T-helper 1 cell treated with Interleukin-12 subunit alpha and Interleukin-12 subunit beta and Interleukin-4 antibody, amounts not matched to agents 30 μg/mL and 1 μg/mL, for 36 hours (primary cell): Measurements from ENCODE around the gene RALGPS1.

ENCODE experiments used
- H3K27ac Mint-ChIP-seq: one replicate; pipeline ENCODE4 v1.8.0; 2021; ENCODE audit warnings: mild to moderate bottlenecking, mixed read lengths
- H3K27me3 Mint-ChIP-seq: one replicate; pipeline ENCODE4 v1.8.0; 2021; ENCODE audit warnings: low read depth, mixed read lengths
- H3K36me3 Mint-ChIP-seq: one replicate; pipeline ENCODE4 v1.8.0; 2021; ENCODE audit warnings: low read depth, mixed read lengths
- H3K4me1 Mint-ChIP-seq: one replicate; pipeline ENCODE4 v1.8.0; 2021; ENCODE audit warnings: low read depth, mixed read lengths
- H3K4me3 Mint-ChIP-seq: one replicate; pipeline ENCODE4 v1.8.0; 2021; ENCODE audit warnings: mild to moderate bottlenecking, moderate library complexity, mixed read lengths
- H3K9me3 Mint-ChIP-seq: one replicate; pipeline ENCODE4 v1.8.0; 2021; ENCODE audit warnings: mixed read lengths

Gene RALGPS1

GRCh38 chr9:127093319-127094020, 178.9 kb downstream of the RALGPS1 start:
- H3K27me3 Mint-ChIP-seq, result peaks cover 3% of the 10 kb centered on the region
- peaks cover 3% of the 10 kb centered on the region for H3K4me1 Mint-ChIP-seq
- H3K36me3 Mint-ChIP-seq, result no peaks in the 10 kb centered on the region
- H3K27ac Mint-ChIP-seq, result no peak overlapping the region
- H3K4me3 Mint-ChIP-seq, result no peak overlapping the region
- H3K9me3 Mint-ChIP-seq, result no peaks in the 10 kb centered on the region

- H3K4me3 Mint-ChIP-seq, result no peak overlapping the region
- no peak overlapping the region for H3K27ac Mint-ChIP-seq
- peaks cover 3% of the 10 kb centered on the region for H3K27me3 Mint-ChIP-seq
- H3K36me3 Mint-ChIP-seq, result no peaks in the 10 kb centered on the region
- H3K4me1 Mint-ChIP-seq, result peaks cover 3% of the 10 kb centered on the region
- H3K9me3 Mint-ChIP-seq, result no peaks in the 10 kb centered on the region
Measured at GRCh38 chr9:127095411-127095810, 180.8 kb downstream of the RALGPS1 start.

- no peak overlapping the region for H3K27ac Mint-ChIP-seq
- H3K4me3 Mint-ChIP-seq, result no peak overlapping the region
- H3K36me3 Mint-ChIP-seq, result no peaks in the 10 kb centered on the region
- peaks cover 3% of the 10 kb centered on the region for H3K4me1 Mint-ChIP-seq
- H3K27me3 Mint-ChIP-seq, result peaks cover 3% of the 10 kb centered on the region
- no peaks in the 10 kb centered on the region for H3K9me3 Mint-ChIP-seq
Measured at GRCh38 chr9:127096208-127096607, 181.6 kb downstream of the RALGPS1 start.

GRCh38 chr9:127097683-127098082, 183.1 kb downstream of the RALGPS1 start:
- no peak overlapping the region for H3K4me3 Mint-ChIP-seq
- H3K4me1 Mint-ChIP-seq, result peaks cover 3% of the 10 kb centered on the region
- no peaks in the 10 kb centered on the region for H3K36me3 Mint-ChIP-seq
- peaks cover 8% of the 10 kb centered on the region for H3K27me3 Mint-ChIP-seq
- H3K27ac Mint-ChIP-seq, result no peak overlapping the region
- H3K9me3 Mint-ChIP-seq, result no peaks in the 10 kb centered on the region

GRCh38 chr9:127098916-127099553, 184.5 kb downstream of the RALGPS1 start:
- Mint-ChIP-seq H3K9me3 (no peaks in the 10 kb centered on the region), H3K27me3 (peaks cover 8% of the 10 kb centered on the region), H3K4me1 (peaks cover 3% of the 10 kb centered on the region), H3K4me3 (no peak overlapping the region), H3K27ac (no peak overlapping the region), H3K36me3 (no peaks in the 10 kb centered on the region)

GRCh38 chr9:127099664-127100063, 185.1 kb downstream of the RALGPS1 start:
- Mint-ChIP-seq H3K27me3 (peaks cover 8% of the 10 kb centered on the region), H3K4me1 (peaks cover 3% of the 10 kb centered on the region), H3K4me3 (no peak overlapping the region), H3K36me3 (no peaks in the 10 kb centered on the region), H3K9me3 (no peaks in the 10 kb centered on the region), H3K27ac (no peak overlapping the region)

- H3K36me3 Mint-ChIP-seq, result no peaks in the 10 kb centered on the region
- H3K4me1 Mint-ChIP-seq, result no peaks in the 10 kb centered on the region
- H3K4me3 Mint-ChIP-seq, result no peak overlapping the region
- H3K27ac Mint-ChIP-seq, result no peak overlapping the region
- peaks cover 29% of the 10 kb centered on the region for H3K27me3 Mint-ChIP-seq
- H3K9me3 Mint-ChIP-seq, result no peaks in the 10 kb centered on the region
Measured at GRCh38 chr9:127102176-127102575, 187.6 kb downstream of the RALGPS1 start.

GRCh38 chr9:127102788-127103187, 188.2 kb downstream of the RALGPS1 start:
- Mint-ChIP-seq H3K27ac (no peak overlapping the region), H3K27me3 (peaks cover 29% of the 10 kb centered on the region)

GRCh38 chr9:127104581-127105311, 190.2 kb downstream of the RALGPS1 start:
- Mint-ChIP-seq H3K36me3 (no peaks in the 10 kb centered on the region), H3K4me3 (no peak overlapping the region), H3K4me1 (no peaks in the 10 kb centered on the region), H3K9me3 (no peaks in the 10 kb centered on the region), H3K27me3 (peaks cover 29% of the 10 kb centered on the region), H3K27ac (no peak overlapping the region)

More at GRCh38 chr9:127102788-127103187, 188.2 kb downstream of the RALGPS1 start:
- H3K4me1 Mint-ChIP-seq, result no peaks in the 10 kb centered on the region
- no peak overlapping the region for H3K4me3 Mint-ChIP-seq
- H3K9me3 Mint-ChIP-seq, result no peaks in the 10 kb centered on the region
- no peaks in the 10 kb centered on the region for H3K36me3 Mint-ChIP-seq

- H3K9me3 Mint-ChIP-seq, result no peaks in the 10 kb centered on the region
- no peak overlapping the region for H3K27ac Mint-ChIP-seq
- no peaks in the 10 kb centered on the region for H3K4me1 Mint-ChIP-seq
- no peaks in the 10 kb centered on the region for H3K36me3 Mint-ChIP-seq
- H3K27me3 Mint-ChIP-seq, result peaks cover 41% of the 10 kb centered on the region
- H3K4me3 Mint-ChIP-seq, result no peak overlapping the region
Measured at GRCh38 chr9:127105805-127106465, 191.4 kb downstream of the RALGPS1 start.

- Mint-ChIP-seq H3K9me3 (no peaks in the 10 kb centered on the region), H3K27me3 (peaks cover 42% of the 10 kb centered on the region), H3K4me1 (no peaks in the 10 kb centered on the region), H3K27ac (no peak overlapping the region), H3K36me3 (no peaks in the 10 kb centered on the region), H3K4me3 (no peak overlapping the region)
Measured at GRCh38 chr9:127106466-127106855, 191.9 kb downstream of the RALGPS1 start.

GRCh38 chr9:127107171-127107928, 192.8 kb downstream of the RALGPS1 start:
- Mint-ChIP-seq H3K36me3 (no peaks in the 10 kb centered on the region), H3K4me1 (no peaks in the 10 kb centered on the region)

GRCh38 chr9:127107929-127108876, 193.6 kb downstream of the RALGPS1 start:
- Mint-ChIP-seq H3K27ac (no peak overlapping the region), H3K27me3 (peaks cover 39% of the 10 kb centered on the region), H3K36me3 (no peaks in the 10 kb centered on the region), H3K4me3 (no peak overlapping the region), H3K4me1 (no peaks in the 10 kb centered on the region), H3K9me3 (no peaks in the 10 kb centered on the region)

More at GRCh38 chr9:127107171-127107928, 192.8 kb downstream of the RALGPS1 start:
- no peak overlapping the region for H3K27ac Mint-ChIP-seq
- peaks cover 39% of the 10 kb centered on the region for H3K27me3 Mint-ChIP-seq
- no peaks in the 10 kb centered on the region for H3K9me3 Mint-ChIP-seq
- no peak overlapping the region for H3K4me3 Mint-ChIP-seq
